Neural cell (in vitro differentiated cells): ENCODE data around the gene KCNJ12. TPM values are rescaled to one million over a fixed set of nuclear protein-coding genes. Genes with fewer than 3 reads are reported as not detected.
"Not testable (repeated sequence)": the region's sequence is repeated elsewhere in the genome, so short reads cannot be mapped to it uniquely, and the experiment has no call there.

Experiments used
- H2AFZ ChIP-seq: fragments of 200-600, 300-800 bp; sonication (generic), shearing (Covaris generic); 2 replicates; pipeline ENCODE4 v1.6.0; 2014; ENCODE audit warnings: low read depth, mild to moderate bottlenecking, antibody characterized with exemption, low read length, moderate library complexity
- H3F3A ChIP-seq: fragments of 200-600 bp; shearing (Covaris generic); 2 replicates; pipeline ENCODE4 v1.6.1; 2016; ENCODE audit warnings: mild to moderate bottlenecking, moderate library complexity, mixed read lengths, antibody characterized with exemption, low read length; ENCODE audit not compliant: insufficient read depth, poor library complexity, severe bottlenecking
- H3K27ac ChIP-seq: fragments of 200-600, 300-800 bp; sonication (generic), shearing (Covaris generic); 2 replicates; pipeline ENCODE4 v1.5.1; 2014; ENCODE audit warnings: mild to moderate bottlenecking, low read length, moderate library complexity
- H3K27me3 ChIP-seq: fragments of 300-800, 200-600 bp; sonication (generic), shearing (Covaris generic); 2 replicates; pipeline ENCODE4 v1.6.0; 2014; ENCODE audit warnings: mild to moderate bottlenecking, low read depth, low read length, moderate library complexity; ENCODE audit not compliant: insufficient read depth
- H3K36me3 ChIP-seq: fragments of 300-800, 200-600 bp; sonication (generic), shearing (Covaris generic); 2 replicates; pipeline ENCODE4 v1.5.1; 2014; ENCODE audit warnings: mild to moderate bottlenecking, antibody characterized with exemption, low read length, moderate library complexity; ENCODE audit not compliant: insufficient read depth
- H3K4me2 ChIP-seq: fragments of 300-800, 200-600 bp; sonication (generic), shearing (Covaris generic); 2 replicates; pipeline ENCODE4 v1.6.0; 2014; ENCODE audit warnings: mild to moderate bottlenecking, low read length
- H3K4me3 ChIP-seq: fragments of 300-800, 200-600 bp; sonication (generic), shearing (Covaris generic); 2 replicates; pipeline ENCODE4 v1.5.1; 2014; ENCODE audit warnings: mild to moderate bottlenecking, low read length, moderate library complexity
- H3K79me2 ChIP-seq: fragments of 200-600 bp; shearing (Covaris generic); replicated peaks from 2 replicates; pipeline ENCODE4 v1.6.0; 2014; ENCODE audit warnings: mild to moderate bottlenecking, low read length, moderate library complexity; ENCODE audit not compliant: insufficient read depth
- H3K9ac ChIP-seq: fragments of 300-800, 200-600 bp; sonication (generic), shearing (Covaris generic); 2 replicates; pipeline ENCODE4 v1.6.1; 2016; ENCODE audit warnings: mild to moderate bottlenecking, low read length, mixed read lengths
- H3K9me2 ChIP-seq: fragments of 200-600 bp; shearing (Covaris generic); 2 replicates; pipeline ENCODE4 v1.6.1; 2016; ENCODE audit warnings: mild to moderate bottlenecking, low read length, mixed read lengths; ENCODE audit not compliant: insufficient read depth
- H3K9me3 ChIP-seq: fragments of 200-600, 300-800 bp; sonication (generic), shearing (Covaris generic); 2 replicates; pipeline ENCODE4 v1.6.1; 2016; ENCODE audit warnings: mild to moderate bottlenecking, mixed run types, low read length, moderate library complexity, mixed read lengths
- H4K20me1 ChIP-seq: fragments of 200-600 bp; shearing (Covaris generic); 2 replicates; pipeline ENCODE4 v1.6.1; 2016; ENCODE audit warnings: mild to moderate bottlenecking, mixed run types; ENCODE audit not compliant: insufficient read depth
- CTCF ChIP-seq: fragments of 450-650 bp; IDR thresholded peaks from 2 replicates; pipeline ENCODE4 v1.5.1; 2014; ENCODE audit warnings: antibody characterized with exemption, mild to moderate bottlenecking, moderate library complexity; ENCODE audit not compliant: poor library complexity, severe bottlenecking
- EP300 ChIP-seq: fragments of 450-650 bp; conservative IDR thresholded peaks from 2 replicates; pipeline ENCODE4 v1.6.1; 2014; ENCODE audit warnings: antibody characterized with exemption, mild to moderate bottlenecking, moderate library complexity; ENCODE audit not compliant: poor library complexity, severe bottlenecking
- EZH2 ChIP-seq: fragments of 200-600, 300-800 bp; shearing (Covaris generic), sonication (generic); IDR thresholded peaks from 2 replicates; pipeline ENCODE4 v1.6.1; 2014; ENCODE audit warnings: antibody characterized with exemption, low read length, borderline replicate concordance, mild to moderate bottlenecking; ENCODE audit not compliant: insufficient read depth, poor library complexity, severe bottlenecking
- MXI1 ChIP-seq: fragments of 450-650 bp; conservative IDR thresholded peaks from 2 replicates; pipeline ENCODE4 v1.6.1; 2014; ENCODE audit warnings: antibody characterized with exemption, mild to moderate bottlenecking; ENCODE audit not compliant: poor library complexity, severe bottlenecking
- POLR2AphosphoS5 ChIP-seq: IDR thresholded peaks from 2 replicates; pipeline ENCODE4 v1.6.1; 2012
- RAD21 ChIP-seq: fragments of 450-650 bp; conservative IDR thresholded peaks from 2 replicates; pipeline ENCODE4 v1.6.1; 2014; ENCODE audit warnings: antibody characterized with exemption, mild to moderate bottlenecking, moderate library complexity
- REST ChIP-seq: IDR thresholded peaks from 2 replicates; pipeline ENCODE4 v1.6.1; 2012; ENCODE audit warnings: borderline replicate concordance
- SMC3 ChIP-seq: fragments of 450-650 bp; conservative IDR thresholded peaks from 2 replicates; pipeline ENCODE4 v1.6.1; 2014; ENCODE audit warnings: antibody characterized with exemption, mild to moderate bottlenecking, moderate library complexity; ENCODE audit not compliant: poor library complexity
- TAF1 ChIP-seq: IDR thresholded peaks from 2 replicates; pipeline ENCODE4 v1.6.1; 2012; ENCODE audit warnings: low read depth
- polyA plus RNA-seq: library from polyadenylated mRNA; depleted of rRNA; stranded (reverse); fragments of >200 nt; gene quantifications from 2 replicates; pipeline ENCODE4 v1.2.3, GENCODE V29; 2014

KCNJ12 gene
- polyA plus RNA-seq, 1 donor from 2014 or later = 1.3 TPM

- H4K20me1 ChIP-seq = no peaks in the 10 kb centered on the region
- TF ChIP-seq EP300 (no peak), POLR2AphosphoS5 (no peak), RAD21 (no peak), CTCF (no peak), MXI1 (no peak), TAF1 (no peak), REST (no peak), SMC3 (no peak), EZH2 (no peak)
- H3K9me2 ChIP-seq = no peaks in the 10 kb centered on the region
- H3K36me3 ChIP-seq = no peaks in the 10 kb centered on the region
- no peak overlapping the region for H3K27ac ChIP-seq
- H3K4me2 ChIP-seq = no peak overlapping the region
- H3K4me3 ChIP-seq = no peak overlapping the region
- H3F3A ChIP-seq = no peaks in the 10 kb centered on the region
- H3K9ac ChIP-seq = no peak overlapping the region
- H3K79me2 ChIP-seq = no peaks in the 10 kb centered on the region
- H2AFZ ChIP-seq = no peak overlapping the region
- H3K9me3 ChIP-seq = no peaks in the 10 kb centered on the region
- H3K27me3 ChIP-seq = no peaks in the 10 kb centered on the region
These were observed 43.4 kb downstream of the KCNJ12 start for GRCh38 chr17:21419299-21420239.

- H3K9me2 ChIP-seq, H3K79me2 ChIP-seq, H3K27ac ChIP-seq, H3K9me3 ChIP-seq, H3K4me2 ChIP-seq, H2AFZ ChIP-seq, H3K4me3 ChIP-seq, H3K36me3 ChIP-seq, H3K9ac ChIP-seq, H3K27me3 ChIP-seq, H3F3A ChIP-seq, H4K20me1 ChIP-seq: not testable (repeated sequence)
These were observed 44.4 kb downstream of the KCNJ12 start for GRCh38 chr17:21420503-21421090.

- not testable (repeated sequence) for H2AFZ ChIP-seq, H3K4me2 ChIP-seq, H3K4me3 ChIP-seq, H3K27ac ChIP-seq, H4K20me1 ChIP-seq, H3K79me2 ChIP-seq, H3K9me3 ChIP-seq, H3K27me3 ChIP-seq, H3F3A ChIP-seq, H3K9ac ChIP-seq, H3K36me3 ChIP-seq, H3K9me2 ChIP-seq
These were observed 45.5 kb downstream of the KCNJ12 start for GRCh38 chr17:21421421-21422310.

GRCh38 chr17:21422311-21423189, 46.4 kb downstream of the KCNJ12 start:
- H3K27me3 ChIP-seq, H3K9me3 ChIP-seq, H4K20me1 ChIP-seq, H3F3A ChIP-seq, H2AFZ ChIP-seq, H3K36me3 ChIP-seq, H3K4me3 ChIP-seq, H3K79me2 ChIP-seq, H3K9ac ChIP-seq, H3K9me2 ChIP-seq, H3K27ac ChIP-seq, H3K4me2 ChIP-seq: not testable (repeated sequence)
